Mucosa of stomach (tissue), 1 donor: ENCODE measurements around the gene CAMSAP2.

Experiments
- H3K27me3 ChIP-seq: one replicate; pipeline ENCODE4 v1.7.0; 2013; ENCODE audit warnings: mild to moderate bottlenecking, low read length; ENCODE audit not compliant: control insufficient read depth, insufficient read depth
- H3K36me3 ChIP-seq: one replicate; pipeline ENCODE4 v1.7.0; 2013; ENCODE audit warnings: low read length; ENCODE audit not compliant: control insufficient read depth, insufficient read depth
- H3K4me1 ChIP-seq: one replicate; pipeline ENCODE4 v1.7.0; 2013; ENCODE audit warnings: mild to moderate bottlenecking, low read length; ENCODE audit not compliant: control insufficient read depth, insufficient read depth
- H3K4me3 ChIP-seq: one replicate; pipeline ENCODE4 v1.7.0; 2013; ENCODE audit warnings: low read length
- H3K9ac ChIP-seq: one replicate; pipeline ENCODE4 v1.7.0; 2013; ENCODE audit warnings: mild to moderate bottlenecking, low read length, moderate library complexity
- H3K9me3 ChIP-seq: one replicate; pipeline ENCODE4 v1.7.0; 2013; ENCODE audit warnings: mild to moderate bottlenecking, low read length, moderate library complexity; ENCODE audit not compliant: control insufficient read depth
- donor health status: Pancreatic carcinoma.

Gene CAMSAP2

GRCh38 chr1:200836213-200836612 is 97.5 kb downstream of the CAMSAP2 start:
- Histone ChIP-seq H3K4me3 (no peak overlapping the region), H3K4me1 (no peaks in the 10 kb centered on the region), H3K27me3 (no peaks in the 10 kb centered on the region), H3K9me3 (no peaks in the 10 kb centered on the region), H3K36me3 (no peaks in the 10 kb centered on the region), H3K9ac (no peak overlapping the region)

- Histone ChIP-seq H3K36me3 (no peaks in the 10 kb centered on the region), H3K27me3 (no peaks in the 10 kb centered on the region), H3K9me3 (no peaks in the 10 kb centered on the region), H3K4me1 (no peaks in the 10 kb centered on the region), H3K4me3 (no peak overlapping the region), H3K9ac (no peak overlapping the region)
Measured at GRCh38 chr1:200837931-200838571, 99.4 kb downstream of the CAMSAP2 start.

DNA sequence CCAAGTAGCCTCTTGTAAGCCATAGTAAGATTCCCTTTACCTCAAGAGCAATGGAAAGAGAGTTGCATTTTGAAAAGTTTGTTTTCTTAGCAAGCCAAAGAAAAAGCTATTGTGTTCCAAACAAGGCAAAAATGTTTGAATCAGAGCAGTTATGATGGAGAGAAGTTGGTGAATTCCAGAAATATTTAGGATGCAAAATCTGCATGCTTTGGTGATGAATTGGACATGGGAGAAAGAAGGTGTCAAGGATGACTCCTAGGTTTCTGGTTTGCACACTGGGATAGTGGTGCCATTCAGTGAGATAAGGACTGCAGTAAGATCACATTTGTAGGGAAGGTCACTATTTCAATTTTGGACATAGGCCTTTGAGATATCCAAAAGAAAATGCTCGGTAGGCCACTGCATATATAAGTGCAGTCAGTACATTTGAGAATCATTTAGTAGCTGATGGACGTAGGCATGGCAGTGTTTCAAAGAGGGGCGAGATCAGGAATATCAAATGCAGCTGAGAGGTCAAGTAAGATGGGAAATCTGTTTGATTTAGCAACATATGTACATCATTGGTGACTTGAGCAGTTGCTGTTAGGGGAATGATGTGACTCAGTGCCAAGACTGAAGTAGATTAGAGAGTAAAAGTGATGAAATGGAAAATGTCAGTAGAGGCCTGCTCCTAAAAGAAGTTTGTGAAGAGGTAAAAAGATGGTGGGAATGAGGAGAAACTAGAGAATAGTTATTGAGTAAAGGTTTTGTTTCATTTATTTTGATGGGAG is 100.2 kb downstream of the CAMSAP2 start:
- no peaks in the 10 kb centered on the region for H3K9me3 ChIP-seq
- H3K36me3 ChIP-seq, result no peaks in the 10 kb centered on the region
- H3K4me3 ChIP-seq, result no peak overlapping the region
- no peaks in the 10 kb centered on the region for H3K27me3 ChIP-seq
- no peak overlapping the region for H3K9ac ChIP-seq
- no peaks in the 10 kb centered on the region for H3K4me1 ChIP-seq

DNA sequence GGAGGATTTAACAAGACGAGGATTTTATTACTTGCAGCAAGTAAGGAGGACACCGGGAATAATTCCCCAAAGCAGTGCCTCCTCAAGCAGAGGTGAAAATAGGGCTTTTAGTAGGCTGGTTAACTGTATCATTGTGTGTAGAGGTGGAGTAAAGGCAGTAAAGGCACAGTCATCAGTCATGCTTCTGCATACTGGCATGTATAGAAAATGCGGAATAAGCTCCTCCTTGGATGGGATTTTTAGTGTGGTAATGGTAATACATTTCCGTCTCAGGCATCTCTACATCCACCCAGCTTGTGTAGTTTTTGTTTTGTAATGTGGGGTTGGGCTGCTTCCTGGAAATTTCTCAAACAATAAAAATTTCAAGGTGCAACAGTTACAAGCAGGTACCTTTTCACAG is 106.7 kb downstream of the CAMSAP2 start:
- H3K9me3 ChIP-seq, result no peaks in the 10 kb centered on the region
- no peaks in the 10 kb centered on the region for H3K36me3 ChIP-seq
- H3K27me3 ChIP-seq, result no peaks in the 10 kb centered on the region
- no peak overlapping the region for H3K9ac ChIP-seq
- no peaks in the 10 kb centered on the region for H3K4me1 ChIP-seq
- no peak overlapping the region for H3K4me3 ChIP-seq

DNA sequence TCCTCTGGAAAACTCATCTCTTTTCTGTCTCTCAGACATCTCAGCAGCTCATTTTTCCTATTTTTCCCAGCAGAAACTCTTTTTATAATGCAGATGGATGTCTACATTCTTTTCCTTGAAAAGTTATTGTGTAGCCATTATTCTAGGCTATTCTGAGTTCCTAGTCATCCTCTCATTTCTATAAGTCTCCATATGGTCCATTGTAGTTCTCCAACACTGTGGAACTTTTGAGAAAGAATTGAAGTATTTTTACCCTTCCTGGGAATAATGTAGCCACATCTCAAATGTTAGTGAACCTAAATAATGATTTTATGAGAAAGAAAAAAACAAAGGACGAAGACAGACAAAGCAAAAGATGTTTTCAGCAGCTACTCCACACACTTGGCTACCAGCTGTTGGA is 107.7 kb downstream of the CAMSAP2 start:
- no peak overlapping the region for H3K9ac ChIP-seq
- no peak overlapping the region for H3K4me3 ChIP-seq
- H3K36me3 ChIP-seq, result no peaks in the 10 kb centered on the region
- no peaks in the 10 kb centered on the region for H3K9me3 ChIP-seq
- no peaks in the 10 kb centered on the region for H3K4me1 ChIP-seq
- H3K27me3 ChIP-seq, result no peaks in the 10 kb centered on the region

DNA sequence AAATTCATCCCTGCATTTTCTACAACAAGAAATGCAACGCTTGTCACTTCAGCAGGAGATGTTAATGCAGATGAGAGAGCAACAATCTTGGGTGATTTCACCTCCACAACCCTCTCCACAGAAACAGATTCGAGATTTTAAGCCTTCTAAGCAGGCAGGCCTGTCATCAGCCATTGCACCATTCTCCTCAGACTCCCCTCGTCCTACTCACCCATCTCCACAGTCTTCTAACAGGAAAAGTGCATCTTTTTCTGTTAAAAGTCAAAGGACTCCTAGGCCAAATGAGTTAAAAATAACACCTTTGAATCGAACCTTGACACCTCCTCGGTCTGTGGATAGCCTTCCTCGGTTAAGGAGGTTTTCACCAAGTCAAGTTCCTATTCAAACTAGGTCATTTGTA is 110.7 kb downstream of the CAMSAP2 start:
- Histone ChIP-seq H3K9ac (no peak overlapping the region), H3K36me3 (no peaks in the 10 kb centered on the region), H3K4me3 (no peak overlapping the region), H3K27me3 (no peaks in the 10 kb centered on the region), H3K4me1 (no peaks in the 10 kb centered on the region), H3K9me3 (no peaks in the 10 kb centered on the region)

DNA sequence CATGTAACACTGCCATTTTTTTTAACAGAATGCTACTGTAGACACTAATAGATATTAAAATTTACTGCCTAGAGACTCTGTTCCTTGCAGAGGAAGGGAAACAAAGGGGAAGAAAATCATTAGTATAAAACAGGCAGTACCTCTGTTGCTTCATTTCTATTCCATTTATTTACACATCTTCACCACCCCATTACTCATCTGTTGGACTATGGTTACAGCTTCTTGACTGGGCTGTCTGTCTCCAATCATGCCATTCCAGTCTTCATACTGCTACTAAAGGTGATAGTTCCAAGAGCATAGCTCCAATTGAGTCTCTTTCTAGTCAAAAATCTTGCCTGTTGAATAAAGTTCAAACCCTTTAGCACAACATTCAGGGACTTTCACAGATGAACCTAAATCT is 111.9 kb downstream of the CAMSAP2 start:
- no peak overlapping the region for H3K4me3 ChIP-seq
- no peak overlapping the region for H3K9ac ChIP-seq
- H3K27me3 ChIP-seq, result no peaks in the 10 kb centered on the region
- H3K36me3 ChIP-seq, result no peaks in the 10 kb centered on the region
- no peaks in the 10 kb centered on the region for H3K4me1 ChIP-seq
- no peaks in the 10 kb centered on the region for H3K9me3 ChIP-seq

DNA sequence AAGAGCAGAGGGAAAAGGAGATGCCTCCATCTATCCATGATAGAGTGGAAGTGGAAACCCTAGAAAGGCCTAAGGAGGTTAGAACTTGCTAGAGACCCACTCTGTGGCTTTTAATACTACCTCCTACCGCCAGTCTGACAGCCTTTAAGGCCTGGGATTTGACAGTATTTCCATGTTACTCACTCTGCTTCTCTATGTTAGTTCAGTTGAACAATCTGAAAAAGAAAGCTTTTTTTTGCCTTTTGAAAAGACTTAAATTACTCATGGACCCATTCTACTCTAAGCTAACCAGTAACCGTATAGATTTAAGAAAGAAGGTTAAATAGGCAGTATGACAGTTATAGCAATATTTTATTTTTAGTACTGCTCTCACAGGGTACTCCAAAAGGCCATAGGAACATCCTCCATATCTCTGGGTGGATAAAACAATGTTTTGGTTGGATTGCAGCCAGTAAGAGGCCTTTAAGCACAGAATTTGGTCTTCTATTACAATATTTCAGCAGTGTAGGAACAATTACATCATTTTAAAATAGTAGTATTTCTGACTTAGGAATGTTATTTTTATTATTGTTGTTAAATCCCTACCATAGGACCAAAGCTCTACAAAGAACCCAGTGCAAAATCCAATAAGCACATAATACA is 118.1 kb downstream of the CAMSAP2 start:
- Histone ChIP-seq H3K9ac (no peak overlapping the region), H3K27me3 (no peaks in the 10 kb centered on the region), H3K4me3 (no peak overlapping the region), H3K9me3 (no peaks in the 10 kb centered on the region), H3K36me3 (peaks cover 6% of the 10 kb centered on the region), H3K4me1 (no peaks in the 10 kb centered on the region)

DNA sequence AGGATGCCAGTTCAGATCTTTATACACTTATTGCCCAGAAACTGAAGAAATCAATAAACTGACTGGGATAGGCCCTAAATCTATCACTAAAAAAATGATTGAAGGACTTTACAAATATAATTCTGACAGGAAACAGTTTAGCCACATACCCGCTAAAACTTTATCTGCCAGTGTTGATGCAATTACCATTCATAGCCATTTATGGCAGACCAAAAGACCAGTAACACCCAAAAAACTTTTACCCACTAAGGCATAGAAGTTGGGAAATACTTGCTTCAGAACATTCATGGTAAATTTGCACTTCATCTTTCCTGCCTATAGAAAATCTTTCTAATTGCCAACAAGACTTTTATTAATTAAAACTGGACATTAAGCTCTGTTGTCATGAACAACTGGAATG is 119.1 kb downstream of the CAMSAP2 start:
- Histone ChIP-seq H3K4me1 (no peaks in the 10 kb centered on the region), H3K9me3 (no peaks in the 10 kb centered on the region), H3K36me3 (peaks cover 6% of the 10 kb centered on the region), H3K27me3 (no peaks in the 10 kb centered on the region), H3K4me3 (no peak overlapping the region), H3K9ac (no peak overlapping the region)

- no peaks in the 10 kb centered on the region for H3K27me3 ChIP-seq
- no peaks in the 10 kb centered on the region for H3K4me1 ChIP-seq
- no peaks in the 10 kb centered on the region for H3K9me3 ChIP-seq
- no peak overlapping the region for H3K9ac ChIP-seq
- H3K4me3 ChIP-seq, result no peak overlapping the region
- no peaks in the 10 kb centered on the region for H3K36me3 ChIP-seq
Measured at GRCh38 chr1:200861937-200862647, 123.4 kb downstream of the CAMSAP2 start.

DNA sequence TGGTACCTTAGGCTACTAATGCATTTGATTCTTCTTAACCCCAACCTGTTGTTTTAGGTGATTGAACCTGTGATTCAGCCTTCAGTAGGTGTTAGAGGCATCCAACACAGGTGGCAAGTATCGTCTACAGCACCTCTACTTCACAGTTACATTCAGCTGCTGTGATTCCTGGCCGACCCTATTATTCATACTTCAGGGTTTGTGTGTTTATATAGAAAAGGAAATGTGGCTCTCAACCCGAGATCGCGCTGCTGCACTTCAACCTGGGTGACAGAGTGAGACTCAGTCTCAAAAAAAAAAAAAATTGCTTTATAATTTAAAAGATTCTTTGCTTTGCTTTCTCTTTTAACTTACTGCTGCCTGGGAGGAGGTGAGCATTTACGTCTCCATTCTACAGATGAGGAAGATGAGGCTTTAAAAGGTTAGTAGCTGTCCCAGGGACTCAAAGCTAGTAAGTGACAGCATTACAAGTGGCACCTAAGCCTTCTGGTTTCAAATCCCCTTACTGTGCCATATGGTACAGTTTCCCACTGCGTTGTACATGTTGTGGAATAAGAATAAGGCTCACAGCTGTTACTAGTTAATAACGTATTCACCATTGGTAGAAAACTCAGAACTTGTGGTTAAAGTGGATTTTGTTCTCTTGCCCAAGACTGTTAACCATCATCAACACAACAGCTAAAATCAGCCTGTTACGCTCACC is 124.2 kb downstream of the CAMSAP2 start:
- Histone ChIP-seq H3K4me3 (no peak overlapping the region), H3K27me3 (no peaks in the 10 kb centered on the region), H3K9me3 (no peaks in the 10 kb centered on the region), H3K4me1 (no peaks in the 10 kb centered on the region), H3K36me3 (no peaks in the 10 kb centered on the region), H3K9ac (no peak overlapping the region)
